Thoracic aorta (tissue), 2 donors: ENCODE measurements around the gene EEFSEC. TPM values are rescaled to one million over a fixed set of nuclear protein-coding genes. Genes with fewer than 3 reads are reported as not detected.

ENCODE experiments used
- ATAC-seq: fragments of 150-250 bp; one replicate; pipeline ENCODE4 v1.8.0; 2017; ENCODE audit warnings: low read depth; ENCODE audit not compliant: insufficient number of reproducible peaks, low FRiP score
- DNase-seq: peaks from one replicate; pipeline ENCODE4 v3.0.0-alpha.2; 2020; ENCODE audit warnings: low spot score
- H3K27ac ChIP-seq, 2 donors: fragments of 200-600 bp; sonication (generic); 1 replicate in 1 of 2; 2 replicates in 1 of 2; pipeline ENCODE4 v1.5.1; 2016; ENCODE audit warnings: mild to moderate bottlenecking in 2 of 2, moderate library complexity in 2 of 2
- H3K27me3 ChIP-seq: fragments of 200-600 bp; sonication (generic); replicated peaks from 2 replicates; pipeline ENCODE4 v1.6.0; 2016; ENCODE audit warnings: mild to moderate bottlenecking; ENCODE audit not compliant: insufficient read depth
- H3K36me3 ChIP-seq: fragments of 200-600 bp; sonication (generic); one replicate; pipeline ENCODE4 v1.5.1; 2016
- H3K4me1 ChIP-seq, 2 donors: fragments of 200-600 bp; sonication (generic); 1 replicate in 1 of 2; 2 replicates in 1 of 2; pipeline versions ENCODE4 v1.5.1 to v1.6.0; 2016; ENCODE audit warnings: low read depth in 2 of 2, mild to moderate bottlenecking in 1 of 2; ENCODE audit not compliant: control insufficient read depth in 1 of 2
- H3K4me3 ChIP-seq: fragments of 200-600 bp; sonication (generic); 2 replicates; pipeline ENCODE4 v1.5.1; 2016; ENCODE audit warnings: mild to moderate bottlenecking
- H3K9me3 ChIP-seq: fragments of 200-600 bp; sonication (generic); 2 replicates; pipeline ENCODE4 v1.5.1; 2016
- total RNA-seq, 2 donors: library from RNA; depleted of rRNA; stranded (reverse); fragments of >200 nt; gene quantifications; one replicate each; pipeline versions ENCODE4 v1.1.0 to v1.2.3, GENCODE V29; 2016
- TF ChIP-seq, protein P1 (sequence below): fragments of 200-600 bp; sonication (generic); IDR thresholded peaks from one replicate; pipeline ENCODE4 v1.5.1; 2019; ENCODE audit warnings: antibody characterized with exemption

The EEFSEC gene
- total RNA-seq, 2 donors from 2014 or later, result 16.1 to 17.5 TPM

DNA sequence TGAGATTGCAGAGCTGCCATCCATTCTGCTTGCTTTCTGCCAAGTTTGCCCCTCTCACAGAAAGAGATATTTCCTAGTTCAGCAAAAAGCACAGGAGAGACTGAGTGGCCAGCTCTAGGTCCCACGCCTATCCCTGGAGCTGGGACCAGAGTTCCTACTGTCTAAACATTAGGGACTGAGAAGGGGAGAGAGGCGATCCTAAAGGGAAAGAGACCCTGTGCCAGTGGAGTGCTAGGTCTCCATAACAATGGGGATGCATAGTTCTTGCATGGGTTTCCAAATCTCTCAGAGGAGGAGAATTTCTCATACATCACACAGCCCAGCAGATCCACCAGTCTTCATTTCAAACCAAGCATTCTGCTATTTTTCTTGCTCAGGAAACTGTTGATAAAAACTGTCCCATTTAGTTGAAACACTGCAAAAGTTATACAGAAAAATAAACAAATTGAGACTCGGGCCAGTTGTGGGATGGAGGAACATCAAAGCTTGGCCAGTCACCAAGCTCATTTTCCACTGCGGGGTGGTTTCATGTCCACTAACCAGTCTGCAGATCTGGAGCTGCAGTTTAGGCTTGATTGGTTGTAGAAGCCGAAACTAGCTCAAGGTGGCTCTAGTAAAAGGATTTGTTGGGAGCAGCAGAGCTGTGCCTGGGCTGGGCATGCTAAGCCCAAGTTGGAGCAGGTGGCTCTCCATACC, 62.7 kb downstream of the EEFSEC start:
- H3K4me3 ChIP-seq, result no peak overlapping the region
- H3K9me3 ChIP-seq, result no peaks in the 10 kb centered on the region
- TF ChIP-seq, protein P1, sequence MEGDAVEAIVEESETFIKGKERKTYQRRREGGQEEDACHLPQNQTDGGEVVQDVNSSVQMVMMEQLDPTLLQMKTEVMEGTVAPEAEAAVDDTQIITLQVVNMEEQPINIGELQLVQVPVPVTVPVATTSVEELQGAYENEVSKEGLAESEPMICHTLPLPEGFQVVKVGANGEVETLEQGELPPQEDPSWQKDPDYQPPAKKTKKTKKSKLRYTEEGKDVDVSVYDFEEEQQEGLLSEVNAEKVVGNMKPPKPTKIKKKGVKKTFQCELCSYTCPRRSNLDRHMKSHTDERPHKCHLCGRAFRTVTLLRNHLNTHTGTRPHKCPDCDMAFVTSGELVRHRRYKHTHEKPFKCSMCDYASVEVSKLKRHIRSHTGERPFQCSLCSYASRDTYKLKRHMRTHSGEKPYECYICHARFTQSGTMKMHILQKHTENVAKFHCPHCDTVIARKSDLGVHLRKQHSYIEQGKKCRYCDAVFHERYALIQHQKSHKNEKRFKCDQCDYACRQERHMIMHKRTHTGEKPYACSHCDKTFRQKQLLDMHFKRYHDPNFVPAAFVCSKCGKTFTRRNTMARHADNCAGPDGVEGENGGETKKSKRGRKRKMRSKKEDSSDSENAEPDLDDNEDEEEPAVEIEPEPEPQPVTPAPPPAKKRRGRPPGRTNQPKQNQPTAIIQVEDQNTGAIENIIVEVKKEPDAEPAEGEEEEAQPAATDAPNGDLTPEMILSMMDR, result no peak
- DNase-seq, result no peak
- no peaks in the 10 kb centered on the region for H3K27me3 ChIP-seq
- H3K27ac ChIP-seq, result no peak overlapping the region
- peaks cover 0 to 3% of the 10 kb centered on the region in 2 donors for H3K4me1 ChIP-seq
- H3K36me3 ChIP-seq, result no peaks in the 10 kb centered on the region
- ATAC-seq, result no peak

DNA sequence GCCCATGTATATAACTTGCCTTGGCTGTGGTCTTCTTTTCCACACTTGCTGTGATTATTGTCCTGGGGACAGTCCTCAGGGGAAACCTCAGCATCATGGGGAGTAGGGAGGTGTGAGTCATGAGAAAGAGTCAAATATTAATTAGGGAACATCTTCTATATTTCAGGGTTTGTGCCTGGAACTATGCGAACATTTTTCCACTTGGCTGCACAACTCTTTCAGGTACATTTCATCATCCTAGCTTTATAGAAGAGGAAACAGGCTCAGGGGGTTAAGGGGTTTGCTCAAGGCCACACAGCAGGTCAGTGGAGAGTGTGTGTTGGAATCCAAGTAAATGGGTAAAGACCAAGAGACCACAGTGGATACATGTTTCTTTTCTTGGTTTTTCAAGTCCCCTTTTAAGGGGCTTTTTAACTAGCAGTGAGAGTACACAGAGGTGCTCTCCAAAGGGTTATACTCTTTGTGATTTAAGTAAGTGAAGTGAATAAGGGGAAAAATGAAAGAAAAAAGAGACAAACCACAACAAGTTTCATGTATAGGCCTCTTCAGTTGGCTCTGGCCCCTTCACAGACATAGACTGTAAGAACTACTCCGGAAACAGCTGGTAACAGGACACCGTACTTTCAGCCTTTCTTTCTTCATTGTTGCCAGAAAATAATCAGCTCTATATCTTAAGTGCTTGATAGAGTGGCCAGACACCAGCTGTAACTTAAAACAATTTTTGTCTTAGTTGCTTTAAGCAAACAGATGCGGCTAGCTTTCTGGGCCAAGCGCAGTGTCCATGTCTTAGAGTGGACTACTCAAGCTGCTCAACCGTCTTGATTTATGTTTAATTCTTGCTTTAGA, 64.6 kb downstream of the EEFSEC start:
- no peak for ATAC-seq
- Histone ChIP-seq H3K36me3 (no peaks in the 10 kb centered on the region), H3K27me3 (no peaks in the 10 kb centered on the region), H3K4me1 (no peaks in the 10 kb centered on the region), H3K27ac (no peak overlapping the region), H3K4me3 (no peak overlapping the region), H3K9me3 (peaks cover 3% of the 10 kb centered on the region)
- TF ChIP-seq, protein P1, result no peak
- no peak for DNase-seq

DNA sequence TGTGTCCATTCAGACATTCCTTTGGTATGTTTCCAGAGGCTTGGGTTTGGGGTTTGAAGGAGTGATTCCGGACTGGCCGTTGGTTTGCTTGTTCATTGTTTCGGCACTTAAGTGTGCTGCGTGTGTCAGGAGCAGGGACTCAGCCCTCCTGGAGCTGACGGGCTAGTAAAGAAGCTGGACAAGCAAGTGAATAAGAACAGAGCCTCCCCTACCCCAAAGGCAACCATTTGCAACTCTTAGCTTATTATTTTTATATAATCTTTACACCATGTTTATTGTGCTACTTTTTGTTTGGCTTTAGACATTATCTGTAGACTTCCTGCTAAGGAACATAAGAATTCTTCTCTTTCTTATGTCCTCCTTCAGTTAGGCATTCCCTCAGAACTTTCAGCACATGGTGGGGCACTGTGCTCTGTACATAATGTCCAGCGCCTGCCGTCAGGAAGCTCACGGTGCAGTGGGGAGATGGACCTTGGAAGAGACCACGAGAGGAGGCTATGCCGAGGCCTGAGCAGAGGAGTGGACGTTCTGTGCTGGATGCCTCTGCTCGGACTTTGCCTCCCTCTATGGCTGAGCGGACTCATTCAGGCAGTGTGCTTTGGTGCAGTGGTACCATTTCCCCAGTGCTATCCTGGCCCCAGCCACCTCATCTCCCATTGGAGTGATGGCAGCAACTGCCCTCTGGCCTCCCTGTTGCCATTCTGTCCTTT, 65.4 kb downstream of the EEFSEC start:
- Histone ChIP-seq H3K9me3 (peaks cover 6% of the 10 kb centered on the region), H3K4me1 (no peaks in the 10 kb centered on the region), H3K4me3 (no peak overlapping the region), H3K27ac (no peak overlapping the region), H3K27me3 (no peaks in the 10 kb centered on the region), H3K36me3 (no peaks in the 10 kb centered on the region)
- DNase-seq (no peak), ATAC-seq (no peak)
- TF ChIP-seq, protein P1, result no peak

DNA sequence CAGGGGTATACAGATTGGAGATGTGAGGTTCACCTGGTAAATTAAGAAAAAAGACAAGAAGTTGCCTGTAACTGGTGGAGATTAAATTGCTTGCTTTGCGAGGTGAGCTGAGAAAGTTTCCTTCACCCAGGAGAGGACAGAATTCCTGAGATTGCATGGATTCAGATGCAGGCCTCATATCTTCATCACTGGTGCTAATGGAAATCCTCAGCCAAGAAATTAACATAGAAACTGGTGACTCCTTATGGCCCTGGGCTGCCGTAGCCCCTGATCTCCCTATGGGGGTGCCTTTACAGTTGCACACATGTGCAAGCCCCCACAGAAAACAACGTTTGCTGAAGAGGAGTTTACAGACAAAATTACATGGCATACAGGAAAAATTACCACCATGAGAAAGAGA, 68.0 kb downstream of the EEFSEC start:
- H3K36me3 ChIP-seq, result no peaks in the 10 kb centered on the region
- DNase-seq (no peak), ATAC-seq (no peak)
- no peak overlapping the region for H3K4me3 ChIP-seq
- TF ChIP-seq, protein P1, result no peak
- no peaks in the 10 kb centered on the region for H3K27me3 ChIP-seq
- no peaks in the 10 kb centered on the region for H3K4me1 ChIP-seq
- peaks cover 6% of the 10 kb centered on the region for H3K9me3 ChIP-seq
- H3K27ac ChIP-seq, result no peak overlapping the region

DNA sequence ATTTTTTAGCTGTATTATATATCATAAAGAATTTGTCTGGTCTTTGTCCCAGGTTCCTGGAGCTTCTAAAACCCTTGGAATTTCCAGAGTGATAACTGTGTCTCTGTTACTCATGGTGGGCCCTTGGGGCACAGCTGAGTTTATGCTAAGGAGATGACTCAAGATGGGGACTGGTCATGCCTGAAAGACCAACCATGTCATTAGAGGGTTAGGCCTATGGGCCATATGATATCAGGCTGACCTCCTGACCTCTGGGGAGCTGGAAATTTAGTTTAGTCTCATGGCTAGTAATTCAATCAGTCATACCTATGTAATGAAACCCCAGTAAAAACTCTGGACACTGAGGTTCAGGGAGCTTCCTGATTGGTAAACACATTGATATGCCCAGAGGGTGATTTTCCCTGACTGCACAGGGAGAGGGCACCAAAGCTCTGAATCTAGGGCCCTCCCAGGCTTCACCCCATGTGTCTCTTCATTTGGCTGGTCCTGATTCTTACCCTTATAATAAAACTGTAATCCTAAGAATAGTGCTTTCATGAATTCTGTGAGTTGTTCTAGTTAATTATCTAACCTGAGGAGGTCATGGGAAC, 69.6 kb downstream of the EEFSEC start:
- Histone ChIP-seq H3K36me3 (no peaks in the 10 kb centered on the region), H3K27ac (no peak overlapping the region), H3K9me3 (peaks cover 6% of the 10 kb centered on the region), H3K4me1 (peaks cover 0 to 9% of the 10 kb centered on the region in 2 donors), H3K4me3 (no peak overlapping the region), H3K27me3 (no peaks in the 10 kb centered on the region)
- DNase-seq (no peak), ATAC-seq (no peak)
- TF ChIP-seq, protein P1, result no peak
